Measurements from ENCODE around the gene EBF3. TPM values are rescaled to one million over a fixed set of nuclear protein-coding genes. Genes with fewer than 3 reads are reported as not detected.

Gene EBF3
- total RNA-seq, 1 donor from 2014 or later, result 6.2 TPM

GRCh38 chr10:129960481-129961156 is 3.5 kb downstream of the EBF3 start:
- H3K4me3 ChIP-seq, result peak overlapping the region; percentile 75
- no peak for TF ChIP-seq CTCF (IDR thresholded peaks at IDR 0.05; ENCODE audit: borderline replicate concordance)
- no peaks in the 10 kb centered on the region for H3K9me3 ChIP-seq (replicated peaks)
- intact Hi-C loops (cut with micrococcal nuclease), result no loop called here
- no peak for DNase-seq
- H3K27ac ChIP-seq (replicated peaks), result peak overlapping the region; percentile 93
- H3K36me3 ChIP-seq, result no peaks in the 10 kb centered on the region
- H3K27me3 ChIP-seq (ENCODE audit: low read depth), result peaks cover 99% of the 10 kb centered on the region
- H3K4me1 ChIP-seq, result peaks cover 53% of the 10 kb centered on the region

GRCh38 chr10:129959544-129960480 is 4.3 kb downstream of the EBF3 start:
- H3K9me3 ChIP-seq (replicated peaks), result no peaks in the 10 kb centered on the region
- H3K4me1 ChIP-seq, result peaks cover 51% of the 10 kb centered on the region
- H3K36me3 ChIP-seq, result no peaks in the 10 kb centered on the region
- H3K4me3 ChIP-seq, result peak overlapping the region; percentile 75
- peak overlapping the region; percentile 93 for H3K27ac ChIP-seq (replicated peaks)
- intact Hi-C loops (cut with micrococcal nuclease), result no loop called here
- peaks cover 99% of the 10 kb centered on the region for H3K27me3 ChIP-seq (ENCODE audit: low read depth)
- no peak for DNase-seq
- TF ChIP-seq CTCF (IDR thresholded peaks at IDR 0.05; ENCODE audit: borderline replicate concordance), result no peak

- peaks cover 48% of the 10 kb centered on the region for H3K4me1 ChIP-seq
- no peaks in the 10 kb centered on the region for H3K9me3 ChIP-seq (replicated peaks)
- peak overlapping the region; percentile 93 for H3K27ac ChIP-seq (replicated peaks)
- peaks cover 100% of the 10 kb centered on the region for H3K27me3 ChIP-seq (ENCODE audit: low read depth)
- TF ChIP-seq CTCF (IDR thresholded peaks at IDR 0.05; ENCODE audit: borderline replicate concordance), result no peak
- no peak for DNase-seq
- no peaks in the 10 kb centered on the region for H3K36me3 ChIP-seq
- H3K4me3 ChIP-seq, result peak overlapping the region; percentile 75
- intact Hi-C loops (cut with micrococcal nuclease), result no loop called here
These were observed 5.2 kb downstream of the EBF3 start for GRCh38 chr10:129958629-129959543.

GRCh38 chr10:129958148-129958628 is 5.9 kb downstream of the EBF3 start:
- no peaks in the 10 kb centered on the region for H3K36me3 ChIP-seq
- H3K27ac ChIP-seq (replicated peaks), result peak overlapping the region; percentile 93
- intact Hi-C loops (cut with micrococcal nuclease), result no loop called here
- H3K4me3 ChIP-seq, result peak overlapping the region; percentile 75
- H3K9me3 ChIP-seq (replicated peaks), result no peaks in the 10 kb centered on the region
- no peak for DNase-seq
- peaks cover 53% of the 10 kb centered on the region for H3K4me1 ChIP-seq
- TF ChIP-seq CTCF (IDR thresholded peaks at IDR 0.05; ENCODE audit: borderline replicate concordance), result peak; percentile 49
- peaks cover 100% of the 10 kb centered on the region for H3K27me3 ChIP-seq (ENCODE audit: low read depth)

Measured in left ventricle myocardium inferior (tissue), 1 donor.